Lower lobe of right lung (tissue), 2 donors: Measurements from ENCODE around the gene EIF4E1B. TPM values are rescaled to one million over a fixed set of nuclear protein-coding genes. Genes with fewer than 3 reads are reported as not detected.

ENCODE experiments used
- ATAC-seq, 2 donors: fragments of 200-7000 bp; cut with Tn5 transposase; one replicate each; pipeline ENCODE4 v1.9.1; 2020 to 2022; ENCODE audit warnings: mild to moderate bottlenecking in 2 of 2, moderate library complexity in 2 of 2
- DNase-seq: peaks from one replicate; pipeline ENCODE4 v3.0.0-alpha.2; 2020
- H3K27ac ChIP-seq: fragments of 200-600 bp; one replicate; pipeline ENCODE4 v1.8.0; 2022
- H3K27me3 ChIP-seq: fragments of 200-600 bp; one replicate; pipeline ENCODE4 v1.8.0; 2022; ENCODE audit warnings: low read depth
- H3K36me3 ChIP-seq: fragments of 200-600 bp; one replicate; pipeline ENCODE4 v1.8.0; 2022; ENCODE audit warnings: mild to moderate bottlenecking
- H3K4me1 ChIP-seq: fragments of 200-600 bp; one replicate; pipeline ENCODE4 v1.8.0; 2022
- H3K4me3 ChIP-seq: fragments of 200-600 bp; one replicate; pipeline ENCODE4 v1.8.0; 2022; ENCODE audit warnings: mild to moderate bottlenecking
- H3K9me3 ChIP-seq: fragments of 200-600 bp; one replicate; pipeline ENCODE4 v1.8.0; 2022
- CTCF ChIP-seq: fragments of 200-600 bp; IDR thresholded peaks from one replicate; pipeline ENCODE4 v1.8.0; 2022; ENCODE audit warnings: antibody characterized with exemption, mild to moderate bottlenecking
- intact Hi-C: fragments of 100-400 bp; cut with DNase I; formaldehyde crosslinking; loops from one replicate; pipeline ENCODE4 v1.11.0; 2022
- total RNA-seq: library from RNA; stranded (reverse); fragmentation: NEBNext Ultra II Directional; extraction: Animal tissue kit (Norgen Biotek cat#: 25700); gene quantifications from one replicate; pipeline ENCODE4 v1.2.1, GENCODE V29; 2021
- donor health status: DM: no; HTN: yes; CAD: no; lungs with severe emphysema.

EIF4E1B gene
- total RNA-seq, 1 donor from 2014 or later = not detected

- intact Hi-C loops = no loop called here
- peaks cover 12% of the 10 kb centered on the region for H3K4me1 ChIP-seq
- TF ChIP-seq CTCF = no peak
- no peaks in the 10 kb centered on the region for H3K9me3 ChIP-seq
- DNase-seq (no peak), ATAC-seq (no peak)
- no peak overlapping the region for H3K4me3 ChIP-seq
- H3K27me3 ChIP-seq = peaks cover 24% of the 10 kb centered on the region
- no peak overlapping the region for H3K27ac ChIP-seq
- no peaks in the 10 kb centered on the region for H3K36me3 ChIP-seq
These were observed 17.6 kb upstream of the EIF4E1B start for GRCh38 chr5:176612855-176613254.

- intact Hi-C loops = no loop called here
- no peak overlapping the region for H3K4me3 ChIP-seq
- no peak for DNase-seq
These were observed 15.5 kb upstream of the EIF4E1B start for GRCh38 chr5:176614805-176615478.

GRCh38 chr5:176616511-176616910 is 14.0 kb upstream of the EIF4E1B start:
- no peaks in the 10 kb centered on the region for H3K9me3 ChIP-seq
- H3K4me1 ChIP-seq = peaks cover 18% of the 10 kb centered on the region
- DNase-seq = no peak
- peaks cover 54% of the 10 kb centered on the region for H3K27me3 ChIP-seq
- intact Hi-C loops = no loop called here
- no peaks in the 10 kb centered on the region for H3K36me3 ChIP-seq
- no peak for ATAC-seq
- H3K27ac ChIP-seq = no peak overlapping the region
- no peak overlapping the region for H3K4me3 ChIP-seq
- TF ChIP-seq CTCF = no peak

More at GRCh38 chr5:176614805-176615478, 15.5 kb upstream of the EIF4E1B start:
- ATAC-seq = no peak
- H3K9me3 ChIP-seq = no peaks in the 10 kb centered on the region
- H3K27ac ChIP-seq = no peak overlapping the region
- H3K4me1 ChIP-seq = peaks cover 19% of the 10 kb centered on the region
- H3K36me3 ChIP-seq = no peaks in the 10 kb centered on the region
- no peak for TF ChIP-seq CTCF
- H3K27me3 ChIP-seq = peaks cover 39% of the 10 kb centered on the region

GRCh38 chr5:176618783-176619182 is 11.7 kb upstream of the EIF4E1B start:
- no peak for TF ChIP-seq CTCF
- intact Hi-C loops = no loop called here
- H3K9me3 ChIP-seq = no peaks in the 10 kb centered on the region
- ATAC-seq (no peak), DNase-seq (no peak)
- H3K36me3 ChIP-seq = no peaks in the 10 kb centered on the region
- no peak overlapping the region for H3K4me3 ChIP-seq
- H3K27ac ChIP-seq = no peak overlapping the region
- H3K4me1 ChIP-seq = peaks cover 18% of the 10 kb centered on the region
- peaks cover 60% of the 10 kb centered on the region for H3K27me3 ChIP-seq

GRCh38 chr5:176619203-176619568 is 11.3 kb upstream of the EIF4E1B start:
- ATAC-seq (peak; percentile 62 to 67), DNase-seq (peak; percentile 77)
- H3K4me3 ChIP-seq = no peak overlapping the region
- H3K27ac ChIP-seq = no peak overlapping the region
- H3K9me3 ChIP-seq = no peaks in the 10 kb centered on the region
- TF ChIP-seq CTCF = no peak
- peaks cover 18% of the 10 kb centered on the region for H3K4me1 ChIP-seq
- H3K27me3 ChIP-seq = peaks cover 64% of the 10 kb centered on the region
- no peaks in the 10 kb centered on the region for H3K36me3 ChIP-seq
- intact Hi-C loops = no loop called here
